CD14-positive monocyte (primary cell): ENCODE measurements around the gene GABRG3. TPM values are rescaled to one million over a fixed set of nuclear protein-coding genes. Genes with fewer than 3 reads are reported as not detected.

Experiments used
- DNase-seq, 3 donors: peaks; one replicate each; pipeline ENCODE4 v3.0.0-alpha.2; 2011 to 2022
- H2AFZ ChIP-seq: 2 replicates; pipeline ENCODE4 v1.6.0; 2012; ENCODE audit warnings: mild to moderate bottlenecking, low read depth, low read length, inconsistent platforms; ENCODE audit not compliant: insufficient read depth, poor library complexity, severe bottlenecking
- H3K27ac ChIP-seq, 2 donors: 1 replicate in 1 of 2; 2 replicates in 1 of 2; pipeline ENCODE4 v1.5.1; 2012 to 2013; ENCODE audit warnings: low read length in 2 of 2, control low read depth in 1 of 2, inconsistent platforms in 1 of 2, low read depth in 1 of 2, mild to moderate bottlenecking in 1 of 2
- H3K27me3 ChIP-seq, 2 donors: one replicate each; pipeline versions ENCODE4 v1.6.0 to v1.6.1; 2011 to 2013; ENCODE audit warnings: low read length in 2 of 2; ENCODE audit not compliant: control insufficient read depth in 2 of 2, insufficient read depth in 2 of 2
- H3K36me3 ChIP-seq, 2 donors: replicated peaks in 1 of 2; 1 replicate in 1 of 2; 2 replicates in 1 of 2; pipeline versions ENCODE4 v1.5.1 to v1.6.1; 2012 to 2013; ENCODE audit warnings: low read length in 2 of 2, control low read depth in 1 of 2, inconsistent platforms in 1 of 2, mild to moderate bottlenecking in 1 of 2; ENCODE audit not compliant: insufficient read depth in 2 of 2, control insufficient read depth in 1 of 2
- H3K4me1 ChIP-seq, 2 donors: 1 replicate in 1 of 2; 2 replicates in 1 of 2; pipeline versions ENCODE4 v1.5.1 to v1.6.1; 2012 to 2013; ENCODE audit warnings: low read length in 2 of 2, control low read depth in 1 of 2, inconsistent platforms in 1 of 2, mild to moderate bottlenecking in 1 of 2, moderate library complexity in 1 of 2; ENCODE audit not compliant: insufficient read depth in 2 of 2, control insufficient read depth in 1 of 2
- H3K4me2 ChIP-seq: replicated peaks from 2 replicates; pipeline ENCODE3; 2012; ENCODE audit warnings: low read length, moderate library complexity, mild to moderate bottlenecking; ENCODE audit not compliant: poor library complexity, severe bottlenecking; ENCODE audit errors: extremely low read depth
- H3K4me3 ChIP-seq, 3 experiments: fragments of 200-600 bp in 1 of 3; sonication (generic) in 1 of 3; replicated peaks in 1 of 3; 1 replicate in 2 of 3; 2 replicates in 1 of 3; pipeline ENCODE4 v1.5.1; 2011 to 2013; ENCODE audit warnings: low read length in 3 of 3, mild to moderate bottlenecking in 3 of 3, control low read depth in 2 of 3, low read depth in 2 of 3, inconsistent platforms in 1 of 3, moderate library complexity in 1 of 3
- H3K79me2 ChIP-seq: 2 replicates; pipeline ENCODE4 v1.6.0; 2012; ENCODE audit warnings: mild to moderate bottlenecking, control low read depth, inconsistent platforms, low read length, moderate library complexity; ENCODE audit not compliant: insufficient read depth
- H3K9ac ChIP-seq: 2 replicates; pipeline ENCODE4 v1.6.0; 2017; ENCODE audit warnings: low read length, mild to moderate bottlenecking; ENCODE audit not compliant: insufficient read depth, poor library complexity, severe bottlenecking
- H3K9me3 ChIP-seq, 2 donors: replicated peaks in 1 of 2; 1 replicate in 1 of 2; 2 replicates in 1 of 2; pipeline versions ENCODE4 v1.5.1 to v1.6.1; 2012 to 2013; ENCODE audit warnings: low read length in 2 of 2, control low read depth in 1 of 2; ENCODE audit not compliant: control insufficient read depth in 1 of 2, insufficient read depth in 1 of 2
- H4K20me1 ChIP-seq: 2 replicates; pipeline ENCODE4 v1.6.0; 2012; ENCODE audit warnings: mild to moderate bottlenecking, low read length, control low read depth, moderate library complexity; ENCODE audit not compliant: insufficient read depth
- H3K27ac Mint-ChIP-seq, 7 donors: one replicate each; pipeline ENCODE4 v1.8.0; 2020; ENCODE audit warnings: mild to moderate bottlenecking in 7 of 7, mixed read lengths in 7 of 7, moderate library complexity in 6 of 7, inconsistent platforms in 2 of 7
- H3K27me3 Mint-ChIP-seq, 3 donors: one replicate each; pipeline ENCODE4 v1.8.0; 2021 to 2022; ENCODE audit warnings: low read depth in 3 of 3, mild to moderate bottlenecking in 3 of 3, mixed read lengths in 3 of 3, moderate library complexity in 3 of 3, inconsistent platforms in 1 of 3
- H3K36me3 Mint-ChIP-seq, 2 donors: one replicate each; pipeline ENCODE4 v1.8.0; 2020; ENCODE audit warnings: mixed read lengths in 2 of 2, inconsistent platforms in 1 of 2, mild to moderate bottlenecking in 1 of 2
- H3K4me1 Mint-ChIP-seq: one replicate; pipeline ENCODE4 v1.8.0; 2020; ENCODE audit warnings: mild to moderate bottlenecking, mixed read lengths
- H3K4me3 Mint-ChIP-seq, 2 donors: one replicate each; pipeline ENCODE4 v1.8.0; 2020; ENCODE audit warnings: mild to moderate bottlenecking in 2 of 2, mixed read lengths in 2 of 2, moderate library complexity in 1 of 2
- H3K9me3 Mint-ChIP-seq, 7 donors: one replicate each; pipeline ENCODE4 v1.8.0; 2020 to 2022; ENCODE audit warnings: mixed read lengths in 7 of 7, mild to moderate bottlenecking in 6 of 7, moderate library complexity in 6 of 7, inconsistent platforms in 2 of 7
- WGBS: methylation state at CpG from one replicate; pipeline ENCODE4 v1.1.5; 2013; ENCODE audit warnings: missing lambda C conversion rate; ENCODE audit not compliant: insufficient coverage; 5-methylcytosine and 5-hydroxymethylcytosine counted together
- intact Hi-C, 2 donors: fragments of 100-400 bp; cut with micrococcal nuclease; formaldehyde crosslinking; loops; one replicate each; pipeline versions ENCODE4 v1.15.0 to v1.15.1; 2023
- polyA plus RNA-seq, 3 donors: library from polyadenylated mRNA; depleted of rRNA in 1 of 3; unstranded in 2 of 3; stranded (reverse) in 1 of 3; fragments of 300-500 nt in 2 of 3; fragments of >200 nt in 1 of 3; fragmentation: Illumina TruSeq in 2 of 3; gene quantifications; 1 replicate in 2 of 3; 2 replicates in 1 of 3; pipeline ENCODE4 v1.2.3, GENCODE V29; 2012 to 2021
- TF ChIP-seq, protein P1 (sequence below): fragments of 200-600 bp; IDR thresholded peaks from one replicate; pipeline ENCODE4 v1.8.0; 2022; ENCODE audit warnings: antibody characterized with exemption, mild to moderate bottlenecking

The GABRG3 gene
- polyA plus RNA-seq, 3 donors: not detected

DNA sequence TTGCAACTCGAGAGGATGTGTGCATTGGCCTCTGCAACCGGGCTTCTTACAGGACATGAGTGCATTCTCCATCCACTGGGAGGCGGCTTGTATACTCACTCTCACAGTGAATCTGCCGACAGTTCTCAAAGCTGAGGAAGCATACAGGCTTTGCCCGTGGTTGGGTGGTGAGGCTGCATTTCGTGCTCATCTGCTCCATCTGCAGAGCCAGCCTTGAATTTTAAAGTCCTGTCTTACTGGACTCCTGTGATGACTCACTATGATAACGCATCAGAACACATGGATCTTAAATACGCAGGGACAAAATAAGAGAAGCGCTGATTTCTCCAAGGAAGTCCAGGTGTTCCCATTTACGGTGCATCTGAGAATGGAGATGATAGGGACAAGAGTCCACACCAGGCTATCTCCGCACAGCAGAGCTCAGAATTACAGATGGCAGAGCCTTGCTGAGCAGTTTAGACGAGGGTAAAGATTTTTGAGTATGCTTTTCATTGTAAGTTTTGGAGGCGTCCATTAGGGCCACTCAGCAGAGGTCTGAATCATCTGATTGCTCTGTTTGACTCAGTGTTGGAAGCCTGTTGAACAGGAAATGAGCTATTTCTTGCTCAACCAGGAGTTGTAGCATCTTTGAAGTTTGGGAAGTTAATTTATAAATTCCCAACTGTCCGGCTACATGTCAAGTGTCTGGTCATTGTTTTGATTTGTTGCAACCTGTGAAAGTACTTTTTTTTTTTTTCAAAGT, 87.1 kb downstream of the GABRG3 start:
- no peaks in the 10 kb centered on the region for H3K9me3 Mint-ChIP-seq
- Histone ChIP-seq H3K36me3 (no peaks in the 10 kb centered on the region), H3K9me3 (no peaks in the 10 kb centered on the region), H3K79me2 (no peaks in the 10 kb centered on the region), H3K4me1 (no peaks in the 10 kb centered on the region), H3K4me2 (no peak overlapping the region), H3K9ac (no peak overlapping the region), H4K20me1 (no peaks in the 10 kb centered on the region), H3K27me3 (no peaks in the 10 kb centered on the region), H2AFZ (no peak overlapping the region), H3K27ac (no peak overlapping the region), H3K4me3 (no peak overlapping the region)
- H3K4me1 Mint-ChIP-seq: no peaks in the 10 kb centered on the region
- 86% methylated on average over 12 of the region's 14 CpGs for WGBS
- TF ChIP-seq, protein P1, sequence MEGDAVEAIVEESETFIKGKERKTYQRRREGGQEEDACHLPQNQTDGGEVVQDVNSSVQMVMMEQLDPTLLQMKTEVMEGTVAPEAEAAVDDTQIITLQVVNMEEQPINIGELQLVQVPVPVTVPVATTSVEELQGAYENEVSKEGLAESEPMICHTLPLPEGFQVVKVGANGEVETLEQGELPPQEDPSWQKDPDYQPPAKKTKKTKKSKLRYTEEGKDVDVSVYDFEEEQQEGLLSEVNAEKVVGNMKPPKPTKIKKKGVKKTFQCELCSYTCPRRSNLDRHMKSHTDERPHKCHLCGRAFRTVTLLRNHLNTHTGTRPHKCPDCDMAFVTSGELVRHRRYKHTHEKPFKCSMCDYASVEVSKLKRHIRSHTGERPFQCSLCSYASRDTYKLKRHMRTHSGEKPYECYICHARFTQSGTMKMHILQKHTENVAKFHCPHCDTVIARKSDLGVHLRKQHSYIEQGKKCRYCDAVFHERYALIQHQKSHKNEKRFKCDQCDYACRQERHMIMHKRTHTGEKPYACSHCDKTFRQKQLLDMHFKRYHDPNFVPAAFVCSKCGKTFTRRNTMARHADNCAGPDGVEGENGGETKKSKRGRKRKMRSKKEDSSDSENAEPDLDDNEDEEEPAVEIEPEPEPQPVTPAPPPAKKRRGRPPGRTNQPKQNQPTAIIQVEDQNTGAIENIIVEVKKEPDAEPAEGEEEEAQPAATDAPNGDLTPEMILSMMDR: no peak
- H3K27me3 Mint-ChIP-seq: peaks cover 0 to 2% (median 0%) of the 10 kb centered on the region in 3 donors
- DNase-seq: no peak
- H3K27ac Mint-ChIP-seq: no peak overlapping the region
- intact Hi-C loops: no loop called here
- no peak overlapping the region for H3K4me3 Mint-ChIP-seq
- H3K36me3 Mint-ChIP-seq: no peaks in the 10 kb centered on the region

DNA sequence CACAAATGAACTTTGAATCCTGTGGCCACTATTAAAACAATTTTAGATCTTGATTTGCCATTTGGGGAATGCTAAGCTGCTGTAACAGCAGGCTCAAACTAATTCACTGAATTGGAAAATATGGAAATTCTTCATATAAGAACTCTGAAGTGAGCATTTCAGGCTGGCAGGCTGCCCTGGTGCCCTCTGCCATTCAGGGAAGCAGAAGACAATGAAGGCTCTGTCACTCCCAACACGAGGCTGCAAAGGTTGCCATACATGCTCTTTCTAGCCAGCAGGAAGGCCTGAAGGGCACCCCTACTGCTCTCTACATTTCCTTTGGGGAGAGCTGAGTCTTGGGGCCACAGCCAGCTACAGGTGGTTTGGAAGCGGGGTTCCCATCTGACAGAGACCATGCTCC, 88.0 kb downstream of the GABRG3 start:
- H3K9me3 Mint-ChIP-seq: peaks cover 0 to under 1% (median 0%) of the 10 kb centered on the region in 7 donors
- no peaks in the 10 kb centered on the region for H3K9me3 ChIP-seq
- WGBS: 63% methylated on average over 1 of the region's 2 CpGs
- H3K27ac ChIP-seq: no peak overlapping the region
- H3K79me2 ChIP-seq: no peaks in the 10 kb centered on the region
- no peaks in the 10 kb centered on the region for H3K4me1 ChIP-seq
- H3K4me1 Mint-ChIP-seq: no peaks in the 10 kb centered on the region
- no peak overlapping the region for H3K4me3 ChIP-seq
- no peak for DNase-seq
- H3K36me3 ChIP-seq: no peaks in the 10 kb centered on the region
- H3K36me3 Mint-ChIP-seq: no peaks in the 10 kb centered on the region
- no peak overlapping the region for H3K4me3 Mint-ChIP-seq
- intact Hi-C loops: no loop called here
- H3K27me3 ChIP-seq: no peaks in the 10 kb centered on the region
- TF ChIP-seq, protein P1: no peak
- peaks cover 0 to 2% (median 0%) of the 10 kb centered on the region in 3 donors for H3K27me3 Mint-ChIP-seq
- no peak overlapping the region for H2AFZ ChIP-seq
- no peak overlapping the region for H3K9ac ChIP-seq
- H4K20me1 ChIP-seq: no peaks in the 10 kb centered on the region
- H3K27ac Mint-ChIP-seq: no peak overlapping the region
- no peak overlapping the region for H3K4me2 ChIP-seq
